Cardiac muscle cell (in vitro differentiated cells and primary cell): ENCODE results near the gene NHSL1. TPM values are rescaled to one million over a fixed set of nuclear protein-coding genes. Genes with fewer than 3 reads are reported as not detected.

ENCODE experiments used
- DNase-seq, 2 donors: peaks; one replicate each; pipeline versions ENCODE4 v3.0.0 to v3.0.0-alpha.2; 2010 to 2017; ENCODE audit warnings: low read depth in 1 of 2, low spot score in 1 of 2
- H3K27ac ChIP-seq: fragments of 200-600 bp; sonication (generic); 2 replicates; pipeline ENCODE4 v1.5.1; 2016
- H3K27me3 ChIP-seq: fragments of 200-600 bp; sonication (generic); 2 replicates; pipeline ENCODE4 v1.6.0; 2016; ENCODE audit warnings: control low read depth
- H3K36me3 ChIP-seq: fragments of 200-600 bp; sonication (generic); 2 replicates; pipeline ENCODE4 v1.5.1; 2016; ENCODE audit warnings: control low read depth
- H3K4me1 ChIP-seq: fragments of 200-600 bp; sonication (generic); 2 replicates; pipeline ENCODE4 v1.8.1; 2017; ENCODE audit warnings: low read depth, mild to moderate bottlenecking, mixed run types
- H3K4me3 ChIP-seq: fragments of 200-600 bp; sonication (generic); 2 replicates; pipeline ENCODE4 v1.5.1; 2016; ENCODE audit warnings: mild to moderate bottlenecking
- H3K9me3 ChIP-seq: fragments of 200-600 bp; sonication (generic); 2 replicates; pipeline ENCODE4 v1.5.1; 2017; ENCODE audit warnings: low read depth, mild to moderate bottlenecking, control low read depth
- CTCF ChIP-seq: IDR thresholded peaks from 2 replicates; pipeline ENCODE4 v1.5.1; 2012; ENCODE audit warnings: low read depth, mild to moderate bottlenecking, low read length
- polyA plus RNA-seq: library from polyadenylated mRNA; unstranded; fragments of >200 nt; fragmentation: Nextera tagmentation; extraction: Ambion mirVana; gene quantifications from 2 replicates; pipeline ENCODE4 v1.2.1, GENCODE V29; 2016
- total RNA-seq: library from RNA; depleted of rRNA; stranded (reverse); fragments of >200 nt; gene quantifications from 2 replicates; pipeline ENCODE4 v1.2.3, GENCODE V29; 2016

The NHSL1 gene
- total and polyA plus RNA-seq, 2 experiments from 2014 or later = 6.0 to 11.3 TPM

GRCh38 chr6:138431256-138432062 lies 67.8 kb downstream of the NHSL1 start:
- DNase-seq = no peak
- TF ChIP-seq CTCF = no peak
- H3K9me3 ChIP-seq = no peaks in the 10 kb centered on the region
- H3K4me3 ChIP-seq = no peak overlapping the region
- peak overlapping the region; percentile 77 for H3K27ac ChIP-seq
- no peaks in the 10 kb centered on the region for H3K27me3 ChIP-seq
- peaks cover 21% of the 10 kb centered on the region for H3K4me1 ChIP-seq
- no peaks in the 10 kb centered on the region for H3K36me3 ChIP-seq

- Histone ChIP-seq H3K27ac (peak overlapping the region; percentile 77), H3K27me3 (no peaks in the 10 kb centered on the region), H3K4me1 (peaks cover 21% of the 10 kb centered on the region), H3K36me3 (no peaks in the 10 kb centered on the region), H3K9me3 (no peaks in the 10 kb centered on the region), H3K4me3 (no peak overlapping the region)
- peak in 1 of 2 donors; percentile 64 for DNase-seq
- no peak for TF ChIP-seq CTCF
Observed at GRCh38 chr6:138430361-138431145, 68.7 kb downstream of the NHSL1 start.

- Histone ChIP-seq H3K4me3 (no peak overlapping the region), H3K9me3 (no peaks in the 10 kb centered on the region)
- DNase-seq = no peak
Observed at GRCh38 chr6:138429761-138430160, 69.5 kb downstream of the NHSL1 start.

GRCh38 chr6:138428944-138429598 lies 70.2 kb downstream of the NHSL1 start:
- peak; percentile 60 to 78 for DNase-seq
- Histone ChIP-seq H3K4me1 (peaks cover 21% of the 10 kb centered on the region), H3K36me3 (no peaks in the 10 kb centered on the region), H3K27ac (no peak overlapping the region), H3K4me3 (no peak overlapping the region), H3K27me3 (no peaks in the 10 kb centered on the region), H3K9me3 (no peaks in the 10 kb centered on the region)
- peak; percentile 65 for TF ChIP-seq CTCF

More at GRCh38 chr6:138429761-138430160, 69.5 kb downstream of the NHSL1 start:
- no peak for TF ChIP-seq CTCF
- Histone ChIP-seq H3K36me3 (no peaks in the 10 kb centered on the region), H3K4me1 (peaks cover 21% of the 10 kb centered on the region), H3K27ac (no peak overlapping the region), H3K27me3 (no peaks in the 10 kb centered on the region)

- TF ChIP-seq CTCF = no peak
- Histone ChIP-seq H3K27me3 (no peaks in the 10 kb centered on the region), H3K27ac (no peak overlapping the region), H3K4me3 (no peak overlapping the region), H3K9me3 (no peaks in the 10 kb centered on the region), H3K36me3 (no peaks in the 10 kb centered on the region), H3K4me1 (peaks cover 21% of the 10 kb centered on the region)
- no peak for DNase-seq
Observed at GRCh38 chr6:138427701-138428100, 71.6 kb downstream of the NHSL1 start.
